Fibroblast of peridontal ligament (primary cell): Measurements from ENCODE around the gene SLC25A44.
A peak's percentile ranks its signal among the peaks of the same experiment; 100 is the strongest.
"Not testable (repeated sequence)": the region's sequence is repeated elsewhere in the genome, so short reads cannot be mapped to it uniquely, and the experiment has no call there.

Experiments used
- DNase-seq: peaks from one replicate; pipeline ENCODE4 v3.0.0-alpha.2; 2010; ENCODE audit errors: extremely low read depth

SLC25A44 gene

DNA sequence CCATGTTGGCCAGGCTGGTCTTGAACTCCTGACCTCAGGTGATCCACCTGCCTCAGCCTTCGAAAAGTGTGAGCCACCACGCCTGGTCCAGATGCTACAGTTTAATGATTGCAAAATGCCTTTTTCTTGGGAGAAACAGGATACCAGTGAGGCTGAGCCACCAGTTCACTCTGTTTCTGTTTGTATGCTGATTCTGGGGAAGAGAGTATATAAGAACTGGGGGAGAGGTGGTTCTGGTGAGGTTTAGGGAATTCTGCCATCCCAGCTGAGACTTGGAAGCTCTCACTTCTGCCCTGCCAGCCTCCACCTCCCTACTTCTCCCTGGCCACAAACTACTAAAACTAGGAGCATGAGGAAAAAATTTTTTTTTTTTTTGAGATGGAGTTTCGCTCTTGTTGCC lies 10.8 kb downstream of the SLC25A44 start:
- peak; percentile 58 for DNase-seq

DNA sequence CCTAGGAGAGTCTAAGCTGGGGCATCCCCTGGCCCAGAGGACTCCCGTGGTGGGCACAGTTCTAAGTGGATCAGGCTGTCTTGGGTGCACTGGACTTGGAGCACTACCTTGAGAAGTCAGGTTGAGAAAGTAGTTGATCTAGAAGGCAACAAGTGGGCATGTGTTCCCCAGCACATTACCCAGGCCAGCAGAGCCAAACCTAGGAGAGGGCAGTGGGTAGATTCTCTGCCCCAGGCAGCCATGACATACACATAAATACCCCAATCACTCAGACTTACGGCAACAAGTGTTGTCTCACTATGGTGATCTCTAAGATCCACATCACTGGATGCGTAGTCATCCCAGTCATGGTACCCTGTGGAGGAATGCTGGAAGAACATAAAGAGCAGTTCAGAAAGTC lies 17.3 kb downstream of the SLC25A44 start:
- no peak for DNase-seq

DNA sequence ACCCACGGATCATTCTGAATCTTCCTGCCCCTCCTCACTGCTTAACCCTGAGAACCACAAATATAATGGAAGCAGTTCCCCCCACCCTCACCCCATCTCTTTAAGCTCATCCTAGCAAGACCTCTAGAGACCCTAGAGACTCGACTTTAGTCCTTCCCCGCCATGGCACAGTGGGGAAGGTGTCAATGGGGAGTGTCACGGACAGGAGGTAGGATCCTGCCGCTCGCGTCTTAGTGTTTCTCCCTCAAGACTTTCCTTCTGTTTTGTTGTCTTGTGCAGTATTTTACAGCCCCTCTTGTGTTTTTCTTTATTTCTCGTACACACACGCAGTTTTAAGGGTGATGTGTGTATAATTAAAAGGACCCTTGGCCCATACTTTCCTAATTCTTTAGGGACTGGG lies 18.2 kb downstream of the SLC25A44 start:
- DNase-seq, result no peak

DNA sequence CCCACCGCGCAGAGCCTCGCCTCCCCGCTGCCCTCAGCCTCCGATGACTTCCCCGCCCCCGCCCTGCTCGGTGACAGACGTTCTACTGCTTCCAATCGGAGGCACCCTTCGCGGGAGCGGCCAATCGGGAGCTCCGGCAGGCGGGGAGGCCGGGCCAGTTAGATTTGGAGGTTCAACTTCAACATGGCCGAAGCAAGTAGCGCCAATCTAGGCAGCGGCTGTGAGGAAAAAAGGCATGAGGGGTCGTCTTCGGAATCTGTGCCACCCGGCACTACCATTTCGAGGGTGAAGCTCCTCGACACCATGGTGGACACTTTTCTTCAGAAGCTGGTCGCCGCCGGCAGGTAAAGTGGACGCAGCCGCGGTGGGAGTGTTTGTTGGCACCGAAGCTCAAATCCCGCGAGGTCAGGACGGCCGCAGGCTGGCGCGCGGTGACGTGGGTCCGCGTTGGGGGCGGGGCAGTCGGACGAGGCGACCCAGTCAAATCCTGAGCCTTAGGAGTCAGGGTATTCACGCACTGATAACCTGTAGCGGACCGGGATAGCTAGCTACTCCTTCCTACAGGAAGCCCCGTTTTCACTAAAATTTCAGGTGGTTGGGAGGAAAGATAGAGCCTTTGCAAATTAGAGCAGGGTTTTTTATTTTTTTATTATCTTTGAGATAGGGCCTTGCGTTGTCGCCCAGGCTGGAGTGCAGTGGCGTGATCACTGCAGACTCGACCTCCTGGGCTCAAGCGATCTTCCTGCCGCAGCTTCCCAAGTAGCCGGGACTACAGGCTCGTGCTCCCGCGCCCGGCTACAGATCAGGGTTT lies 19.1 kb downstream of the SLC25A44 start, which contains the start of gene PMF1:
PMF1 (plus strand) TSS at position 175 of the 811 bp plus-strand sequence; CDS start at position 184, 9 bp downstream.
- peak; percentile 94 for DNase-seq

DNA sequence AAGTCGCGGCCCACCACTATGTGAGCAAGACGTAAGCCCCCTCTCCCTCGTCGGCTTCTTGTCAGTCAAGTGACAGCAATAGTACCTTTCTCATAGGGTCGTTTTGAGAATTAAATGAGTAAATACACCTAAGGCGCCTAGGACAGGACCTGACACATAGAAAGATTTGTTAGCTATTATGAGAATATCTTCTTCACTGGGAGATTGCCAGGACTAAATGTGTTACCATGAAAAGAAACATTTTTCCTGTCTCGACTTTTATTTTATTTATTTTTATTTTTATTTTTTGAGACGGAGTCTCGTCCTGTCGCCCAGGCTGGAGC lies 19.7 kb downstream of the SLC25A44 start:
- DNase-seq, result no peak

DNA sequence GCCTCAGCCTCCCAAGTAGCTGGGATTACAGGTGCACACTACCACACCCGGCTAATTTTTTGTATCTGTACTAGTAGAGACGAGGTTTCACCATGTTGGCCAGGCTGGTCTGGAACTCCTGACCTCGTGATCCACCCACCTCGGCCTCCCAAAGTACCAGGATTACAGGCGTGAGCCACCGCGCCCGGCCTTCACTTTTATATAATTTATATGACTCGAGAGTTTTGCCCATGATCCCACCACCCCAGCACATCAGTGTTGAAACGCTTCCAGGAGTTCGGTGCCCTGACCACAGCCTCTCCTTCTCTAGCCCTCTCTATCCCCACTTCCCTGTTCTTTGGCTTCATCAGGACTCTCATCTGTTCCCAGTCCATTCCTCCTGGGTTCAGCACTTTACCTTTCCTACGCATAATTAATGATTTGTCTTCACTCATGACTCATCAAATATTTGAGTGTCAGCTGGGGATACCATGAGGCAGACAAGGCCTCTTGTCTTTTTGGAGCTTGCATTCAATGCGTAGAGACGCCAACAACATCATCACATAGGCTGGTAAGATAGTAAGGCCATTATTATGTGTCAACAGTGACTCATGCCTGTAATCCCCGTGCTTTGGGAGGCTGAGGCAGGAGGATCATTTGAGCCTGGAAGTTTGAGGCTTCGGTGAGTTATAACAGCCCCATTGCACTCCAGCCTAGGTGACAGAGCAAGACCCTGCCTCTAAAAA lies 20.3 kb downstream of the SLC25A44 start:
- DNase-seq, result peak; percentile 5

DNA sequence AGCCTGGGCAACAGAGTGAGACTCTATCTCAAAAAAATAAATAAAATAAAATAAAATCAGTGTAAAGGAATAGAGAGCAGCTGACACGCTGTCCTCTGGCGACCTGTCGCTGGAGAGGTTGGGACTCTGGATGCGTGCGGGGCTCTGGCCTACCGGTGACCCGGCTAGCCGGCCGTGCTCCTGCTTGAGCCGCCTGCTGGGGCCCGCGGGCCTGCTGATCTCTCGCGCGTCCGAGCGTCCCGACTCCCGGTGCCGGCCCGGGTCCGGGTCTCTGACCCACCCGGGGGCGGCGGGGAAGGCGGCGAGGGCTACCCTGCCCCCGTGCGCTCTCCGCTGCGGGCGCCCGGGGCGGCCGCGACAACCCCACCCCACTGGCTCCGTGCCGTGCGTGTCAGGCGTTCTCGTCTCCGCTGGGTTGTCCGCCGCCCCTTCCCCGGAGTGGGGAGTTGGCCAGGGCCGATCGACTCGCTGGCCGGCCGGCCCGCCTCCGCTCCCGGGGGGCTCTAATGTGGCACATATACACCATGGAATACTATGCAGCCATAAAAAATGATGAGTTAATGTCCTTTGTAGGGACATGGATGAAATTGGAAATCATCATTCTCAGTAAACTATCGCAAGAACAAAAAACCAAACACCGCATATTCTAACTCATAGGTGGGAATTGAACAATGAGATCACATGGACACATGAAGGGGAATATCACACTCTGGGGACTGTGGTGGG lies 22.6 kb downstream of the SLC25A44 start:
- not testable (repeated sequence) for DNase-seq

DNA sequence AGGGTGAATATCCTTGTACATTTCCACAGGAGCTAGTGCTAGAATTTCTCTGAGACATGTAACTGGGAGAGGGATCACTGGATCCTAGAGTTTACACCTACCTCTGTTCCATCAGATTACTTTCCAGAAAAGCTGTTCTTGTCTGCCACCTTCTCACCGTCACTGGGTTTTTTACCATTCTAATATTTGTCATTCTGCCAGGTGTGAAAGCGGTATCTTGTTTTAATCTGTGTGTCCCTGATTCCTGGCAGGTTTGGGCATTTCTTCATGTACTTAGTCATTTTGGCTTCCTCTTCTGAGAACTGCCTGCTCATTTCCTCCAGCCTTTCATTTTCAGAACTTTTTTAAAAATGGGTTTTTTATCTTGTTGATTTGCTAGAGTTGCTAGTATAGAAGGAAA lies 24.0 kb downstream of the SLC25A44 start:
- peak; percentile 20 for DNase-seq

DNA sequence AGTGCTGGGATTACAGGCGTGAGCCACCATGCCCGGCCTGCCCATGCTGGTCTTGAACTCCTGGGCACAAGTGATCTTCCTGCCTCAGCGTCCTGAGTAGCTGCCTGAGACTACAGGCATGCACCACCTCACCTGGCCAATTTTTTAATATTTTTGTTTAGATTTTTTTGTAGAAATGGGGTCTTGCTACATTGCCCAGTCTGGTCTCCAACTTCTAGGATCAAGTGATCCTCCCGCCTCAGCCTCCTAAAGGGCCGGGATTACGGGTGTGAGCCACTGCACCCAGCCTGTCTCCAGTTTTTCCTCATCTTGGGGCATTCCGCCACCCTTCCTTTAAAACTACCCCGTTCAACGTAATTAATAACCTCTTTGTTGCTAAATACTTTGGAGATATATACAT lies 26.3 kb downstream of the SLC25A44 start:
- no peak for DNase-seq

DNA sequence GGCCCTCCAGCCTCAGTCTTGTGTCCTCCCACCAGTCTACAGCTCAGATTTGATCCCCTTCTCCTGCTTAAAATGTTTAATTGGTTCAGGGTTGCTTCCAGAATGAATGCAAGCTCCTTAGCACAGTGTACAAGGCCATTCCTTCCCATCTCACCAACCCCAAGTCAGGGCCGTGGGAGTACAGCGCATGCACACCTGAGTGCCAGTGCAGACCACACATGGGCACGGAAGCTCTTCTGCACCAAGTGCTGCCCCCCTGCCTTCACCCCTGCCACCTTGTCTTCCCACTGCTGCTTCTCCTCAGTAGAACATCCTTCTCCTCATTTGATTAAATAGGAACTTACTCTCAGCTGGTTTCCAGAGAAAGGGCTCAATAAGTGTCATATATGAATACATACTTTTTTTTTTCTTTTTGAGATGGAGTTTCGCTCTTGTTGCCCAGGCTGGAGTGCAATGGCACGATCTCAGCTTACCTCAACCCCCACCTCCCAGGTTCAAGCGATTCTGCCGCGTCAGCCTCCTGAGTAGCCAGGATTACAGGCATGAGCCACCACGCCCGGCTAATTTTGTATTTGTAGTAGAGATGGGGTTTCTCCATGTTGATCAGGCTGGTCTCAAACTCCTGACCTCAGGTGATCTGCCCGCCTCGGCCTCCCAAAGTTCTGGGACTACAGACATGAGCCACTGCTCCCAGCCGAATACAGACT lies 28.2 kb downstream of the SLC25A44 start:
- DNase-seq, result no peak

DNA sequence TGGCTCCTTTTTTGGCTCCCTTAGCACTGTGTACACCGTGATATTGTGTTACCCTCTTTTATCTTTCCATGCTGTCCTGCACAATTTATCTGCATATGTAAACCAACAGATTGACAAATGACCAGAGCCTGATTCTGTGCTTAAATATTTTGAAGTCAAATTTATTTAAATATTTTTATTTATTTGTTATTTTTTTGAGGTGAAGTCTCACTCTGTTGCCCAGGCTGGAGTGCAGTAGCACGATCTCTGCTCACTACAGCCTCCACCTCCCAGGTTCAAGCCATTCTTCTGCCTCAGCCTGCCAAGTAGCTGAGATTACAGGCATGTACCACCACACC lies 31.7 kb downstream of the SLC25A44 start:
- no peak for DNase-seq

DNA sequence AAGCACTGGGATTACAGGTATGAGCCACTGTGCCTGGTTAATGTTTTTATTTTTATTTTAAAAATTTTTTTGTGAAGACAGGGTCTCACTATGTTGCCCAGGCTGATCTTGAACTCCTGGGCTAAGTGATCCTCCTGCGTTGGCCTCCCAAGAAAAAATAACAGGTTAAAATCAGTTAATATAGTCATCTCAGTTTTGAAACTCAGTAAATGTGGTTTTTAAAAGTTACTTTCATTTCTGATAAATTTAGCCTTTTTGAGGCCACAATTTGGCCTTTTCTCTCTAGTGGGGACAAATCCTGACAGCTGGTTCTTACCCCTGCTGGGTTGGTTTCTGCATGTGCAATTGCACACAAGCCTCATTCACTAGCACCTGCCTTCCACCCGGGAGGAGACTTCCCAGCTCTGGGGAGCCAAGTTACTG lies 32.2 kb downstream of the SLC25A44 start:
- DNase-seq, result no peak

DNA sequence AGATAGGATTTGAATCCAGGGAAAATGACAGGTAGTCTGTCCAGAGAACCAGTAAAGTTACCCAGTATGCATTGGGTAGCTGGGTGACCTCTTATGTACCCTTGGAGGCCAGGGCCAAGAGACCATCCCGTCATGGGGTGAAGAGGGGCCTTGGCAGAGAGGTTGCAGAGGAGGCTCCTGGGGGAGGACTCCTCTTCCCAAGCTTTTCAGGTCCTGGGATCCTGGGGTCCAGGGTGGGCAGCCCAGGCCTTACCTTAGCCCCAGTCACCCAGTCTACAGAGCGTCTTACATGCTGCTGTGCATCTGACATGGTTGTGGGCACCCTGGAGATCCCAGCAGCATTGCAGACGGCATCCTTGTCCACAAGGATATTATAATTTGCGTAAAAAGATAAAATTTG lies 32.9 kb downstream of the SLC25A44 start:
- no peak for DNase-seq

DNA sequence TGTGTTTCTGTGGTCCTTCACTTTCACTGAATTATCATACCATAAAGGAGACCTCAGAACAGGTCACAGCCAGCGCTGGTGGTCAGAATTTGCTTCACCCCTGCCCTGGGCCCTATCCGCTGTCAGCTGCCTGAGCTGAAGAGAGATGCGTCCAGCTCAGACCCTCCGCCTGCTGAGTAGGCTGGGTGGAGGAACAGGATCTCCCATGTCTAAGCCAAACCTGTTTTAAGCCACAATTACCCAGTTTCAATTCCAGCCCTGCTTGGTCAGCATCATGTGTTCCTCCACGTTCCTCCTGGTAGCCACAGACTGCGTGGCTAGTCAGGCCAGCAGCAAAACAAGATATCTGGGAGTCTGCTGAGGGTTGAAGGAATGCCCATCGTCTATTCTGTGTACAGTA lies 34.6 kb downstream of the SLC25A44 start:
- no peak for DNase-seq

DNA sequence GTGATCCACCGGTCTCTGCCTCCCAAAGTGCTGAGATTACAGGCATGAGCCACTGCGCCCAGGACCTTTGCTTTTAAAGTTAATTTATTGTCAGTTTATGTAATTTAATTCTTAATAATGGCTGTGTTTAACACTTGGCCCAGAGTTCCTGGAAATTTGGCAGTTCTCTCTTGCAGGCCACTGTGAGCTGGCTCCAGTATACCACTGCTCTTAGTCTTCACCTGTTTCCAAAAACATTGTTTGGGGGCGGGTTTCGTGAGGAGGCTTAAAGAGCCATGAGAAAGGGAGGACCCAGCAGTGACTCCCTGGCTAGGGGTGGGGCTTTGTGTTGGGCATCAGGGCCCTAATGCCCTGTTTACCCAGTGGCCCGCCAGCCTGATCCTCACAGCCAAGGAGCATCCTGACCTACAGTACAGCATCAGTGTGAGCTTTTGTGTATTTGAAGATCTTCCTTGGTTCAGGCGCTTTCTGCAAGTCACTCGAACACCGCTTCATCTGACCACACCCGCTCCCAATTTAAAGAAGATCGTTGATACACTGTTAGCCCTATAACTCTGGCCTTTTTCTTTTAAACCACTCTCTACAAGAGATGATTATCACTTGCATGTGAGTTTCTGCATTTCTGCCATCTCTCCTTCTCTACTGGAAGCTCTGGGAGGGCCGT lies 36.0 kb downstream of the SLC25A44 start:
- DNase-seq, result no peak

DNA sequence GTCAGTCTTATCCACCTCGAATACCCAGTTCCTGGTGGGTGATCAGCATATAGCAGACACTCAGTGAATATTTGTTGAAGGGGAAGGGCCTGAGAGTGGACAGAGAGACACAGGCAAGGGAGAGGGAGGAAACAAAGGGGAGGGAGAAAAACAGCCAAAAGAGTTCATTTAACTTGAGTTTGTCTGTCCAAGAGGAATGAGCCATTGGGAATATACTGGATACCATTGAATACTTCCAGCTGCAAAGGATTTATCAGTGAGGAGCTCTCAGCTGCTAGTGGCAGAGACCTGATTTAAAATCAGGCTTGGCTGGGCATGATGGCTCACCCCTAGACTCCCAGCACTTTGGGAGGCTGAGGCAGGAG lies 36.6 kb downstream of the SLC25A44 start:
- no peak for DNase-seq

DNA sequence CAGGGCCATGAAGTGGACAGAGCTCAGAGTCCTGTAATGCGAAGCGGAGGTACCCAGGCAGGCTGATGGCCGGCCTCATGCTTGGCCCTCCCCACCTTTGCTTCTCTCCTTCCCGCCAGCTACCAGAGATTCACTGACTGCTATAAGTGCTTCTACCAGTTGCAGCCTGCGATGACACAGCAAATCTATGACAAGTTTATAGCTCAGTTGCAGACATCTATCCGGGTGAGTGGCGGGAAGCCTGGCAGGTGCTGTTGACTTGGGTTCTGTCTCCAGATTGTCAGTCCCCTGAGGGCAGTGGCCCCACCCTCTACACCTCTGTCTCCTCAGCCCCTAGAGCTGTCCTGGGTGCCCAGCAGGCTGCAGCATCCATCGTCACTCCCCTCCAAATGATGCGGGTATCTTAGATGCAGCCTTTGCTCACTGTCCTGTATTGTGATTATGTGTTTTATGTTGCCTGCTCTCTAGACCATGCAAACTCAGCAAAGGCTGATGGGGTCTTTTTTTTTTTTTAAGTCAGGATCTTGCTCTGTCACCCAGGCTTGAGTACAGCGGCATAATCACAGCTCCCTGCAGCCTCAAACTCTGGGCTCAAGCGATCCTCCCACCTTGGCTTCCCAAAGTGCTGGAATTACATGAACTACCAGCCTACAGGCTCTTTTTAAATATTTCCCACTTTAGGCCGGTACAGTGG lies 38.4 kb downstream of the SLC25A44 start:
- DNase-seq, result no peak

DNA sequence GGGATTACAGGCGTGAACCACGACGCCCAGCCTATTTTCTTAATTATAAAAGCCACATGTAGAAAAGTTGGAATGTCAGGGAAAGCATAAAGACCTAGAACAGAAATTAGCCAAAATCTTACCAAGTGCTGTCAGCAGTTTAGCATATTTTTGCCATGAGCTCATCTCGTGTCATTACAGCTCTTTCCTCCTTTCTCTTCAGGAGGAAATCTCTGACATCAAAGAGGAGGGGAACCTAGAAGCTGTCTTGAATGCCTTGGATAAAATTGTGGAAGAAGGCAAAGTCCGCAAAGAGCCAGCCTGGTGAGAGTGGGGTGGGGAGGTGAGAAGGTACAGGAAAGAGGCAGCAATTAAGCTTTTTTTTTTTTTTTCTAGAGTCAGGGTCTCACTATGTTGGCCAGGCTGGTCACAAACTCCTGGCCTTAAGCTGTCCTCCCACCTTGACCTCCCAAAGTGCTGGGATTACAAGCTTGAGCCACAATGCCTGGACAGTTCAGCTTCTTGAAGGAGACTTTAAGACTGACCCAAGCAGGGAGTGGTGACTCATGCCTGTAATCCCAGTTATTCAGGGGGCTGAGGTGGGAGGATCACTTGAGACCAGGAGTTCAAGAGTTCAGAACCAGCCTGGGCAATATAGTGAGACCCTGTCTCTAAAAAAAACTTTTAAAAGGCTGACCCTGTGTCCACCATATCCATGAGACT lies 39.7 kb downstream of the SLC25A44 start:
- peak; percentile 89 for DNase-seq

DNA sequence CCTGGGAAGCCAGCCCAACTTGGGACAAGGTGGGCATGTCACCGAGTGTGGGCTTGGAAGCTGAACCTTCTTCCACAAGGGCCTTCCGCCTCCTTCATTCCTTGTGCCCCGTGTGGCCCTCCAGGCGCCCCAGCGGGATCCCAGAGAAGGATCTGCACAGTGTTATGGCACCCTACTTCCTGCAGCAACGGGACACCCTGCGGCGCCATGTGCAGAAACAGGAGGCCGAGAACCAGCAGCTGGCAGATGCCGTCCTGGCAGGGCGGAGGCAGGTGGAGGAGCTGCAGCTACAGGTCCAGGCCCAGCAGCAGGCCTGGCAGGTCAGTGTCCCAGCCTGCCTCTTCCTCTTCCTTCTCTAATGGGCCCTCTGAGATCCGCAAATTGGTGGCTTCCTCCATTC lies 42.3 kb downstream of the SLC25A44 start:
- DNase-seq, result no peak

DNA sequence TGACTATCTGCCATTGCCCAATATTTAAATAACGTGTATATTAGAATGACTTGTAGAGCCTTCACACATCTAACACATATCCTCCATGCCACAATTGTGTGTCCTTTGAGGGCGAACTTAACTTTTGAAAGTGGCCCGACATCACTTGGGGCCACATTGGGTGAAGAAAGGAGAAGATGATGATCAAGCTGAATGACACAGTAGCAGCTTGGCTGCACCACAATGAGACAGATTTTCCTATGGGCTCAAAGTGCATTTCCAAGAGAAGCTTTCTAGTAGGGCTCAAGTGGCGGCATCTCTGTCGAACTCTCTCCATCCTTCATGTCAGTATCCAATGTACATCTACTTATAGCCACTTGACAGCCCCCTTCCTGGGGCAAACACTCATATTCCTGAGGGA lies 44.3 kb downstream of the SLC25A44 start:
- no peak for DNase-seq
